ENCODE measurements around the gene BBS1.

The BBS1 gene

DNA sequence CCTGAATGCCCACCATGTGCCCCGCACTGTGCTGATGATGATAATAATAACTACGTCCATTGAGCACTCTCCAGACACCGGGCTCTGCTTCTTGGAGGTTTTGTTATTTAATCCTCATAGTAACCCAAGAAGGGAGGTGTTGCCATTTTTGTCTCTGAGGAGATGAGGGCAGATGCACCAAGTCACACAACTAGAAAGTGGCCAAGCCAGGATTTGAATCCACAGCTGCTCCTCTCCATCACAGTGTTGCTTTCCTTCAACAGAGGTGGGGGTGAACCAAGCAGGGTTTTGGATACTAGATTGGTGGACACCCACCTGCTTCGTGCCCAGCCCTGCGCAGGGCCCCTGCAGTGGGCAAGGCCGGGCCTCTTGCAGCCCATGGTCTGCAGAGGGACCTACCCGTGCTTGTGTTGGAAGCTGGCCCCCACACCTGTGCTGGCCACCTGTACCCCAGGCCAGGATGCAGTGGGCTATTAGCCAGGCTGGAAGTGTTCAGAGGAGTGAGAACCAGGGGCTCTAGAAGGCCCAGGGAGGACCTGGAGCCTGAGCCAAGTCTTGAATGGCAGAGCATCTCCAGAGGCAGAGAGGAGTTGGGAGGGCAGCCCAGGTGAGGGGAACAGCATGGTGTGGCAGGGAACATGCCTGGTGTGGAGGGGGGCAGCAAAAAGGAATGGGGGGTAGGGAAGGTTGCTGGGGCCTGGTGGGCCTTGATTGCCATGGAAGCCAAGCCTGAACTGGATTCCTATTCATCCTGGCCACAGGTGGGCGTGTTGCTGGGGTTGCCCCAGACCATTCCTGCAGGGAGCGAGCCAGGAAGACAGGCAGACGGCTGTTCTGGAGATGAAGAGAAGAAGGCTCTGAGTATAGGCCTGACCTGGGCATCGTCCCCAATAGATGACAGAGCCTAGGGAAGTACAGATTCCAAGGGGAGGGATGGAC lies 32.9 kb upstream of the BBS1 start:
- no peak for DNase-seq (ENCODE audit: low read depth in 2 of 2)

DNA sequence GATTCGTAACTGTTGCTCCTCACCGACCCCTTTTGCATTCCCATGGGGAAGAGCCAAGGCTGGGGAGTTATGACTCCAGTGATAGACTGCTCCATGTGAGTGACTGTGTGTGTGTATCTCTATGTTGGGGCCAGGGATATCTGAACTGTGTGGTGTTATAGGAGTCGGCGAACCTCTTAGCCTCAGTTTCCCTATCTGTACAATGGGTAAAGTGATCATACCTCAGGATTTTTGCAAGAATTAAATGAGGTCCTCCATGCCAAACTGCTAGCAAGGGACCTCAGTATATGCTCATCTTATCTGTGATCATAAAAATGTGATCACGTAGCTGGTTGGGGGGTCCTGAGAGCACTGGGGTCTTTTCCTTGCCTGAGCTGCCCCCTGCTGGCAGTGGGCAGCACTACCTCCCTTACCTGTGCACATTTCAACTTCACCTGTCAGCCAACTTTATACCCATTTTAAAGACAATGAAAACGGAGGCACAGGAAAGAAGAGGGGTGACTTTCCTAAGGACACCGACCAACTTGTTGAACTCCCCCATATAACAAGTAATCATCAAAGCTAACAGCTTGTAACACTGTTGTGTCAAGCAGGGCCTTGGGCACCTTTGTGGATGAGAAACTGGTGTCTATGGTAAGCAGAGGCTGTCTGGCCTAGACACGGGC lies 31.6 kb upstream of the BBS1 start:
- DNase-seq (ENCODE audit: low read depth in 2 of 2), result no peak

DNA sequence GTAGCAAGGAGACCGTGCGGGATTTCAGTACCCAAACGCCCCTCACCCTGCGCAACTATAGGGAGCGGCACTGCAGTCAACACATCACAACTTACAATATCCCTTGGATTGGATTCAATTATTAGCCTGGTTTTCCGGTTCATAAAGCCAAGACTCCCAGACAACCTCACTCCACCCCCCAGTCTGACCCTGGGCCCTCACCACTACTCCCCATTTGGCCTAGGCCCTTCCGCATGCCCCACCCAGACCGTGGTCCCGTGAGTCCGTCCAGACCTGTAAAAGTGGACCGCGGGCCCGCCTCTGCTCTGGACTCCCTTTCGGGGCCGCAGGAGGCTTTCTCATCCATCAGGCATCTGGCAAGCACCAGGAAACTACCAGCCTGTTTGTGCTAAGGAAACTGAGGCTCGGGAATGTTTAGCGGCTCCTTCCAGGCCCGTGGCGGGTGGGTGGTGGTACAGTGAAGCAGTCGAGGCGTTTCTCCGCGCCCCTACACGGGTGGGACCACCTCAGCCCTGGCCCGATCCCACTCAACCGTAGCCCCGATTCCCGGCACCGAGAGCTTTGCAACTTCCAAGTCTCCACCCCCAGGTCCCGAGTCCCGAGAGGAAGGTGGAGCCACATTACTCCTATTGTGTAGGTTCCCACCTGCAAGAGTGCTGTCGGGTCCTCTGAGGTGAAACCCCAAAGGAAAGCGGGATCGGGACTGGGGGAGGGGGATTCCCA lies 30.9 kb upstream of the BBS1 start:
- no peak for DNase-seq (ENCODE audit: low read depth in 2 of 2)

DNA sequence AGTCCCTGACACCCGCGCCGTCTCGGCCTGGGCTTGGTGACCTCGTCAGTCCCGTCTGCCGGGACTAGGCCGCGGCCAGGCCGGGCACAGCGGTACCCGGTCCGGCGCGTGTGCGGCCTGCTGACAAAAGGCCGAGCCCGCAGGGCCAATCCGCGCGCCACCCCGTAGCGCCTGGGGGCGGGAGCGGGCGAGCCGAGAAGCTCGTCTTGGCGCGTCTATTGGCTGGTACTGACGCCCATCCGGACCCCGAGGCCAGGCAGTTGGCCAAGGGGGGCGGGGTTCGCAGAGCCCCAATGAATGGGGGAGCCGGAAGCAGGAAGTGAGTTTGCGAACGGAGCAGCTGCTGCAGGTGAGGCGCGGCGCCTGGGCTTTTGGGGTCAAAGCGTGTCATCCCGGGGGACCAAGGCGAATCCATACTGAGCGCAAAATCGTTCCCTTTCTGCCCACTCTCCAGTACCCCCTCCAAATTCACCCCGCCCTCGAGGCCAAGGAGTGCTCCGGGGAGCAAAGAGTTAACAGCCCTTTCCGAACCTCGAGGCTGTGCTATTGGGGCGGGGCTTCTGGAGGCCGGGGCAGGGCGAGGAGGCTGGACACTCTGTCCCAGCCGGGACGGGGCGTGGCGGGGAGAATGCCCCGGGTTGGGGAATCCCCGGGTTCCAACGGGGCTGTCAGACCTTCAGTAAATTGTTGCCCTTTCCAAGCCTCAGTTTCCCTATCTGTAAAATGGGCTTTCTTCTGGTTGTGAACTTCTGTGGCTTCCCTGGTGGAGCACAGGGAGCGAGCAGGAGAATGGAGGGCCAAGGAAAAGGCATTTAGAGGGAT lies 30.1 kb upstream of the BBS1 start, which contains the start of gene DPP3:
TSS of gene DPP3 (plus strand) at position 318 of the 822 bp plus-strand sequence. CDS start 1,767 bp downstream, outside the sequence.
- DNase-seq (ENCODE audit: low read depth in 2 of 2), result peak; percentile 92 to 97

- DNase-seq (ENCODE audit: low read depth in 2 of 2), result no peak
Measured at GRCh38 chr11:66484806-66485380, 25.5 kb upstream of the BBS1 start.

GRCh38 chr11:66488957-66489356 lies 21.5 kb upstream of the BBS1 start:
- no peak for DNase-seq (ENCODE audit: low read depth in 2 of 2)

DNA sequence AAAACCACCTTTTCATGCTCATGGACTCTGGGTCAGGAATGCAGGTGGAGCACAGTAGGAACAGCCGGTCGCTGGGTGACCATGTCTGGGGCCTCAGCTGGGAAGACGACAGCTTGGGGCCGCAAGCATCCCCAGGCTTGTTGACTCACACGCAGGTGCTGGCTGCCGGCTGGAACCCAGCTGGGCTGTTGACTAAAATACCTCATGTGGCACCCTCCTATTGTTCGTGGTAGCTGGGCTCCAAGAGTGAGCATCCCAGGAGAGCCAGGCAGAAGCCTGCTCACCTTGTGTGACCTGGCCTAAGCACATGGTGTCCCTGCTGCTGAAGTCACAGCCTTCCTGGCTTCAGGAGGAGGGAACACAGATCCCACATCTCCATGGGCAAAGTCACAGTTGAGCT lies 20.8 kb upstream of the BBS1 start:
- no peak for DNase-seq (ENCODE audit: low read depth in 2 of 2)

DNA sequence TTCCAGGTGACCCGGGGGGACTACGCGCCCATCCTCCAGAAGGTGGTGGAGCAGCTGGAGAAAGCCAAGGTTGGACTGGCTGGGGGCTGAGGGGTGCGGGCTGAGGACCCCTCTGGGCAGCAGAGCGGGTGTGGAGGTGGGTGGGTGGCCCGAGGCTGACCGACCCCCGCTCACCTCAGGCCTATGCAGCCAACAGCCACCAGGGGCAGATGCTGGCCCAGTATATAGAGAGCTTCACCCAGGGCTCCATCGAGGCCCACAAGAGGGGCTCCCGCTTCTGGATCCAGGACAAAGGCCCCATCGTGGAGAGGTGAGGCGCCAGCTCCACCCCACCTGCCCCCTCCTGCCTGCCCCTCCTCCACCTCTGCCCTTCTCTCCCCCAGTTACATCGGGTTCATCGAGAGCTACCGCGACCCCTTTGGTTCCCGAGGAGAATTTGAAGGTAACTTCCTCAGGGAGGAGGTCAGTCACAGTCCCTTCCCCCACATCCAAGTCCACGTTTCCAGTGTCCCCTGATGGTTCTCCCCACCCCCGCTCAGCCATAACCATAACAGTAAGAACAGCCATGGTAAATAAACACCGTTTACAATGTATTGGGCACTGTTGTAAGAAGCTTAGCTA lies 19.0 kb upstream of the BBS1 start:
- no peak for DNase-seq (ENCODE audit: low read depth in 2 of 2)

DNA sequence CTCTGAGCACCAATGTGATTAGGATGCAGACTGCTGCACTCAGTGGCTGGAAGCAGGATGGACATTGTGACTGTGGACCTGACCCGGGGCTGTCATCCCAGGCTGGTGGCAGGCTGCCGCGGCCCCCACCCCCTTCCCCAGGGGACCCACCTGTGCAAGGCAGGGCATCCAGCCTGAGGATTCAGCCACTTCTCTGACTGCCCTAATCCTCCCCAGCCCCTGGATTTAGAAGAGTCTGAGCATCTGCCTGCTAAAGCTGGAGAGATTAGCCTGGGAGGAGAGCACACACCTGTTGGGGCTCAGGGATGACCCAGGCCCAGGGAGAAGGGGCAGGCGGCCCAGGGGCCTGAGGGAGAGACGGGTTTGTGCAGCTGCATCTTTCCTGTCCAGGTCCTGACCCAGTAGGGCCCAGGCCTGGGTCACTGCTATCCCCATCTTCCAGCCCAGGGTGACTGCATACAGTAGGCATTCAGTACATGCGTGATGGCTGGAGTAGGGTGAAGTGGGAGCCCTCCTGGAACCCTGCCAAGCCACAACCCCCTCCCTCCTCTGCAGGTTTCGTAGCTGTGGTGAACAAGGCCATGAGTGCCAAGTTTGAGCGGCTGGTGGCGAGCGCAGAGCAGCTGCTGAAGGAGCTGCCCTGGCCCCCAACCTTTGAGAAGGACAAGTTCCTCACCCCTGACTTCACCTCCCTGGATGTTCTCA lies 18.1 kb upstream of the BBS1 start:
- no peak for DNase-seq (ENCODE audit: low read depth in 2 of 2)

- DNase-seq (ENCODE audit: low read depth in 2 of 2), result no peak
Measured at GRCh38 chr11:66493130-66493529, 17.3 kb upstream of the BBS1 start.

DNA sequence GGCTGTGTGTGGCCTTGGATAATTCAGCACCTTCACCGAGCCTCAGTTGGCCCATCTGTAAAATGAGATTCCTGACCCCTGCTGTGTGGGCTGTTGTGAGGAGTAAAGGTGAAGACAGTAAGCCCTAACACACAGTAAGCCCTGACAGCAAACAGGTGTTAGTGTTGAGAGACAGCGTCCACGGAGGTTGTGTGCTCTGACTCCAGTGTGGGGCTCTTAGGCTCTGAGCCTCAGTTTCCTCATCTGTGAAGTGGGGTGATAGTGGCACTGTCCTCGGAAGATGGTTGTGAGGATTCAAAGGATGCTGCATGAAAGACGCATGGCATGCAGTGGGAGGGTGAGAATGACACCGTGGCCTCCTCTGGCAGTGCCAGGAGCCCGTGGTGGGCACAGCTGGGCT lies 16.0 kb upstream of the BBS1 start:
- no peak for DNase-seq (ENCODE audit: low read depth in 2 of 2)

GRCh38 chr11:66494935-66495334 lies 15.5 kb upstream of the BBS1 start:
- no peak for DNase-seq (ENCODE audit: low read depth in 2 of 2)

- DNase-seq (ENCODE audit: low read depth in 2 of 2), result peak in 1 of 2 donors; percentile 12
Measured at GRCh38 chr11:66495401-66495854, 15.0 kb upstream of the BBS1 start.

DNA sequence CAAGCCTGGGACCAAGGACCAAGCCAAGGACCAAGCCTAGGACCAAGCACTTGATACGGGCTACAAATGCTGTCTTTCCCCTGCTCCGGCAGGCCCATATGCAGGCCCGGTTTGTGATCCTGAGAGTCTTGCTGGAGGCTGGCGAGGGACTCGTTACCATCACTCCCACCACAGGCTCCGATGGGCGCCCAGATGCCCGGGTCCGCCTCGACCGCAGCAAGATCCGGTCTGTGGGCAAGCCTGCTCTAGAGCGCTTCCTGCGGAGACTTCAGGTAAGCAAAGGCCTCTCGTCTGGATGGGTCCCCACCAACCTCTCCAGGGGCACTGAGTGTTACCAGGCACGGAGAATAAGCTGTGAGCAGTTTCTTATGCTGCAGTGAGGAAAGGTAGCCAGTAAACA lies 13.2 kb upstream of the BBS1 start:
- no peak for DNase-seq (ENCODE audit: low read depth in 2 of 2)

- no peak for DNase-seq (ENCODE audit: low read depth in 2 of 2)
Measured at GRCh38 chr11:66498506-66498905, 11.9 kb upstream of the BBS1 start.

GRCh38 chr11:66505276-66505816 lies 5.1 kb upstream of the BBS1 start:
- no peak for DNase-seq (ENCODE audit: low read depth in 2 of 2)

- DNase-seq (ENCODE audit: low read depth in 2 of 2), result no peak
Measured at GRCh38 chr11:66509131-66509561, 1.3 kb upstream of the BBS1 start.

DNA sequence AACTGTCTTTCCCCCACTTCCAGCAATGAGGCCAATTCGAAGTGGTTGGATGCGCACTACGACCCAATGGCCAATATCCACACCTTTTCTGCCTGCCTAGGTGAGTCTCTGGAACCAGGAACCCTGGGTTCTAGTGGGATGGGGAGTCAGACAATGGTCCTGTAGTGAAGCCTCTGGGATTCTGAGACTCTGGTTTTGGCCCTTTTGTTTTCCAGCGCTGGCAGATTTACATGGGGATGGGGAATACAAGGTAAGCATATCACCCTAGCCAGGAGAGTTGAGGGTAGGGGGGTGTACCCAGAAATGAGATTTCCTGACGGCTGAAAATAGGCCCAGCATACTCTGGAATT lies 530 bp downstream of the BBS1 start:
- DNase-seq (ENCODE audit: low read depth in 2 of 2), result no peak

DNA sequence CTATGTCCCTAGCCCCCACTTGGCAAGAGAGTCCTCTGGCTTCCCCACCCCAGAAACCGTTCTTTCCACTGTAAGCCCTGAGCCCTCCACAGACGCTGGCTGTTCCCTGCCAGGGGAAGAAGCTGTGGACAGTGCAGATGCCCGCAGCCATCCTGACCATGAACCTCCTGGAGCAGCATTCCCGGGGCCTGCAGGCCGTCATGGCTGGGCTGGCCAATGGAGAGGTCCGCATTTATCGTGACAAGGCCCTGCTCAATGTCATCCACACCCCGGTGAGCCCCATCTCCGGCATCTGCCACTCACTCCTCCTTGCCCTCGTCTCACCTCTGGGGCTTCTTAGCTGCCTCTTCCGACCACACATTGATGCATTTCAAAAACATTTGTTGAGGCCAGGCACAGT lies 13.2 kb downstream of the BBS1 start:
- DNase-seq (ENCODE audit: low read depth in 2 of 2), result no peak

Measured in stimulated activated CD4-positive, alpha-beta T cell treated with anti-CD3 and anti-CD28 coated beads, Interleukin-4, amount 100 ng/mL, for 48 hours (primary cell).